Tibial artery (tissue), 4 donors: ENCODE data around the gene ZNF521.

Experiments
- DNase-seq, 2 donors: peaks; one replicate each; pipeline ENCODE4 v3.0.0-alpha.2; 2019
- H3K27ac ChIP-seq, 2 donors: fragments of 200-600 bp; sonication (generic) in 1 of 2; 1 replicate in 1 of 2; 2 replicates in 1 of 2; pipeline ENCODE4 v1.5.1; 2018 to 2019; ENCODE audit warnings: mild to moderate bottlenecking in 1 of 2
- H3K27me3 ChIP-seq, 2 donors: fragments of 200-600 bp; sonication (generic) in 1 of 2; one replicate each; pipeline versions ENCODE4 v1.5.1 to v1.6.0; 2016 to 2019
- H3K36me3 ChIP-seq, 3 donors: fragments of 200-600 bp; sonication (generic) in 2 of 3; one replicate each; pipeline ENCODE4 v1.5.1; 2016 to 2019; ENCODE audit warnings: mild to moderate bottlenecking in 2 of 3
- H3K4me1 ChIP-seq, 4 donors: fragments of 200-600 bp; sonication (generic) in 2 of 4; 1 replicate in 3 of 4; 2 replicates in 1 of 4; pipeline ENCODE4 v1.5.1; 2016 to 2019
- H3K4me3 ChIP-seq, 2 donors: fragments of 200-600 bp; sonication (generic) in 1 of 2; 1 replicate in 1 of 2; 2 replicates in 1 of 2; pipeline ENCODE4 v1.5.1; 2018 to 2019; ENCODE audit warnings: mild to moderate bottlenecking in 2 of 2
- H3K9me3 ChIP-seq, 3 donors: fragments of 200-600 bp; sonication (generic) in 1 of 3; one replicate each; pipeline ENCODE4 v1.5.1; 2016 to 2019
- intact Hi-C: fragments of 100-400 bp; cut with DNase I; formaldehyde crosslinking; loops from one replicate; pipeline ENCODE4 v1.15.0; 2023; ENCODE audit warnings: low total_unique reads
- TF ChIP-seq, protein P1 (sequence below), 2 experiments: fragments of 200-600 bp in 1 of 2; fragments of 450-650 bp in 1 of 2; IDR thresholded peaks; one replicate each; pipeline ENCODE4 v1.5.1; 2017 to 2019; ENCODE audit warnings: antibody characterized with exemption in 2 of 2, mild to moderate bottlenecking in 1 of 2, moderate library complexity in 1 of 2

Gene ZNF521

DNA sequence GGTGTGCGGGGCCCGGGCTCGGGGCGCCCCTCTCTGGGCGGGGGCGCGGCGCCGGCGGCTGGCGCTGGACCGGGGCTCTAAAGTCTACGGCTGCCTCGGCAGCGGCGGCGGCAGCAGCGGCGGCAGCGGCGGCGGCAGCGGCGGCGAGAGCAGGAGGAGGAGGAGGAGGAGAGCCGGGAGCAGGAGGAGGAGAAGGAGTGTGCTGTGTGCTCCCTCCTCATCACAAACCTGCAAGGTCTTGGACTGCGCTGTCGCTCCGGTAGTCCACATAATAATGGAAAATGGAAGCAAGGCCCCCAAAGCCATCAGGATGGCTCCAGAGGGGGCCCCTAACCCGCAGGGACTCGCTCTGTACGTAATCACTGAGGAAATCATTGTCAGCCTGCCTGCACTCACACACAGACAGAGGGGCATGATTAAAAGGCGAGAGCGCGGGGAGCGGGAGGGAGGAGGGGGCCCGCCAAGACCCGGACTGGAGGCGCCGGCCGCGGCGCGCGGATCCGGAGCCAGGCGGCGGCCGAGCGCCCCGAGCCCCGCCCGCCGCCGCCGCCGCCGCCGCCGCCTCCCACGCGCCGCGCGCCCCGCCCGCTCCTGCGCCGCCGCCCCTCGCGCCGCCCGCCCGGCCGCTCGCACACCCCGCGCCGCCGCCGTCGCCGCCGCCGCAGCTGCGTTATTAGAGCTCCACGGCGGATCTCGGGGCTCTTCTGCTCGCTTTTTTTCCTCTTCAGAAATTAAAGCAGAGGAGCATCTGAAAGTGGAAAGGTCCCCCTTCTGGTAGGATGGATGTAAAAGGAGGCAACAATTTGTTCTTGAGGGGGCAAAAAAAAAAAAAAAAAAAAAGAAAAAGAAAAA is at the start of gene ZNF521:
TSS of gene ZNF521 (minus strand) at position 390 of the 852 bp plus-strand sequence. CDS start 1,220 bp downstream, outside the sequence.
- intact Hi-C loops = loop anchor here (5.0 to 10.0 kb wide), 2 partner anchors 120 to 153 kb away; no protein-coding TSS in a partner anchor
- Histone ChIP-seq H3K36me3 (no peaks in the 10 kb centered on the region), H3K27me3 (peaks cover 0 to 19% of the 10 kb centered on the region in 2 donors), H3K9me3 (no peaks in the 10 kb centered on the region), H3K4me3 (peak within 1 kb of the TSS; percentile 67 to 76), H3K4me1 (peaks cover 0 to 33% (median 5%) of the 10 kb centered on the region in 4 donors), H3K27ac (peak within 1 kb of the TSS; percentile 77 to 81)
- TF ChIP-seq, protein P1, sequence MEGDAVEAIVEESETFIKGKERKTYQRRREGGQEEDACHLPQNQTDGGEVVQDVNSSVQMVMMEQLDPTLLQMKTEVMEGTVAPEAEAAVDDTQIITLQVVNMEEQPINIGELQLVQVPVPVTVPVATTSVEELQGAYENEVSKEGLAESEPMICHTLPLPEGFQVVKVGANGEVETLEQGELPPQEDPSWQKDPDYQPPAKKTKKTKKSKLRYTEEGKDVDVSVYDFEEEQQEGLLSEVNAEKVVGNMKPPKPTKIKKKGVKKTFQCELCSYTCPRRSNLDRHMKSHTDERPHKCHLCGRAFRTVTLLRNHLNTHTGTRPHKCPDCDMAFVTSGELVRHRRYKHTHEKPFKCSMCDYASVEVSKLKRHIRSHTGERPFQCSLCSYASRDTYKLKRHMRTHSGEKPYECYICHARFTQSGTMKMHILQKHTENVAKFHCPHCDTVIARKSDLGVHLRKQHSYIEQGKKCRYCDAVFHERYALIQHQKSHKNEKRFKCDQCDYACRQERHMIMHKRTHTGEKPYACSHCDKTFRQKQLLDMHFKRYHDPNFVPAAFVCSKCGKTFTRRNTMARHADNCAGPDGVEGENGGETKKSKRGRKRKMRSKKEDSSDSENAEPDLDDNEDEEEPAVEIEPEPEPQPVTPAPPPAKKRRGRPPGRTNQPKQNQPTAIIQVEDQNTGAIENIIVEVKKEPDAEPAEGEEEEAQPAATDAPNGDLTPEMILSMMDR (IDR thresholded peaks at IDR 0.05) = no peak
- peak; percentile 90 to 92 for DNase-seq

DNA sequence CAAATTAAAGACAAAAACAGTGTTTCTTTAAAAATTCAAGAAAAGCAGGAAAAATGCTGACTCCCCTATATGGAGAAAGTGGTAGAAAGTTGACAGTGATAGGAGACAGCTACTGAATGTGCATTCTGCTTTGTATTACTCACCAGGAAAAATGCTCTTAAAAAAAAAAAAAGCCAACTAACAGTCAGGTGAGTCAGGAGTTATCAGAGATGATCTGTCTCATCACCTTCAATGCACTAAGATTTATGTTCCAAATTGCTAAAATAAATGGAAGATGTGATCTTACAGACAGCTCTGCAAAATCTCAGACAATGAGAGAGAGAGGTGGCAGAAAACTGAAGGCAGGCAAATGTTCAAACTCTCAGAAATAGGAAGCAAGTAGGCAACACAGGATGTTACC is 47.6 kb upstream of the ZNF521 start:
- no peak for DNase-seq
- intact Hi-C loops = no loop called here
- H3K4me3 ChIP-seq = no peak overlapping the region
- H3K9me3 ChIP-seq = peaks cover 0 to 5% (median 0%) of the 10 kb centered on the region in 3 donors
- H3K36me3 ChIP-seq = no peaks in the 10 kb centered on the region
- no peaks in the 10 kb centered on the region for H3K27me3 ChIP-seq
- no peak overlapping the region for H3K27ac ChIP-seq
- H3K4me1 ChIP-seq = no peaks in the 10 kb centered on the region
- TF ChIP-seq, protein P1 (IDR thresholded peaks at IDR 0.05) = no peak

DNA sequence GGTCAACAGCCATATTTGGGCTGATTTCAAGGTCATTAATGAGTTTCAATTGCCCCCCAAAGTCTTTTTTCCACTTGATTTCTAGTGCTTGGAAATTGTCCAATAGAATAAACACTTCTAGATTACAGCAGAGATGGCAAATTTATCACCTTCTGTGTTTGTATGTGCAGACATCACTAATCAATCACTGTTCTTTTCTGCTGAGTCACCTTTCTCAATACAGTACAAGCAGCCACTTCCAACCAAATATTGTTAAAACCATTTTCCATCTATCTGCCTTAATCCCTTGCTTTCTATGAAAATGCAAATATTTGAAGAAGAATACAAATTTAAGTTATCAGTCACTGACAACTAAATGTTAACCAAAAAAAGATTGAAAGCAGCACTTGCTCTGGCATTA is 40.2 kb upstream of the ZNF521 start:
- Histone ChIP-seq H3K4me3 (no peak overlapping the region), H3K9me3 (peaks cover 0 to 10% (median 0%) of the 10 kb centered on the region in 3 donors), H3K4me1 (no peaks in the 10 kb centered on the region), H3K36me3 (no peaks in the 10 kb centered on the region), H3K27me3 (no peaks in the 10 kb centered on the region), H3K27ac (no peak overlapping the region)
- TF ChIP-seq, protein P1 (IDR thresholded peaks at IDR 0.05) = no peak
- intact Hi-C loops = no loop called here
- DNase-seq = no peak

DNA sequence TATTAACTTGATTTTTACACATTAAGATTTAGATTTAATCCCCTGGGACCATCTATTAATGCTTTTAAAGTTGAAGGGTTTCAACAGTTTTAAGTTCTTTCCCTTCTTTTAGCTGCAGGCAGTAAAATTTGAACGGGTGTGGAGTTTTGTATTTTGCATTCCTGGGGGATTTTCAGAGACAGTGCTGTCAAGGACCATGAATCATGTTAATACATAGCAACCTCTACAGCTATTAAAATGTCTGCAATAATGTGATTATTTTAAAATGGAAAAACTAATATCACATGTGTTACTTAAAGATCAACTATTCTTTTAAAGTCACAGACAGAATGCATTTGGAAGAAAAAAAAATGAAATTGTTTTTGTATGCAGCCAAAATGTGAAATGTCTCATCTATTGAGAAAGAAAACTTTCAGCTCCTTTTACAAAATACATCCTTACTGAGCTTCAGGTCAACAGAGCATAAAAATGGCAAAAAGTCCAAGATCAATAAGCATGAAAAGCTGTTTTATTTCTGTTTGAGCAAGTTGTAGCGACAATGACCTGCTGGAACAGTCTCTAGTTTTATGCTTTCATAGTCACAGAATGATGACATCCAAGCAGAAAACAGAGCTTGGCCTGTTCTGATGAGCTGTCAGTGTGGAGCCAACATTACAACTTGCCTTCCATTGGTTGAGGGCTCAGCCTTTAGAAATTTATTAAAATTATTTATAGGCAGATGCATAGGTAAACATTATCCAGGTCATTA is 21.6 kb upstream of the ZNF521 start:
- Histone ChIP-seq H3K4me1 (no peaks in the 10 kb centered on the region), H3K4me3 (no peak overlapping the region), H3K36me3 (no peaks in the 10 kb centered on the region), H3K27ac (no peak overlapping the region), H3K9me3 (no peaks in the 10 kb centered on the region), H3K27me3 (peaks cover 0 to 5% of the 10 kb centered on the region in 2 donors)
- TF ChIP-seq, protein P1 (IDR thresholded peaks at IDR 0.05) = no peak
- intact Hi-C loops = no loop called here
- DNase-seq = no peak

DNA sequence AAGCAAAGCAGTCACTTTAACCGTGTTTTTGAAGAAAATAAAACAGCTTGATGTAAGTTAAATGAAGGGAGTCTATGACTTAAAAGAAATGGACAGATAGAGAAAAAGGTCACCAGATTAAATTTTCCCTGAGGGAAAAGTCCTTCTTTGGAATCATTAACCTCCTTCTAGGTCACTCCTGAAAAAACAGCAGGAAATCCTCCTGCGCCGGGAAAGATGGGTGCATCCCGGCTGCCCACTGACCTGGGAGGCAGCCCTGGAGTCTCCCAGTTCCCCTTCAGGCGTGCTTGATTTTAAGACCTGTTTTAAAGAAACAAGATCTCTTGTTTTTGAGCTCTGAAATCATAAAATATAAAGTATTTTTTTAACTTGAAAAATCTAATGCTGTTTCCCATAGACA is 18.4 kb upstream of the ZNF521 start:
- intact Hi-C loops = no loop called here

More for the DNA sequence above, 18.4 kb upstream of the ZNF521 start:
- Histone ChIP-seq H3K4me1 (no peaks in the 10 kb centered on the region), H3K27me3 (peaks cover 0 to 5% of the 10 kb centered on the region in 2 donors), H3K4me3 (no peak overlapping the region), H3K27ac (no peak overlapping the region), H3K9me3 (no peaks in the 10 kb centered on the region), H3K36me3 (no peaks in the 10 kb centered on the region)
- TF ChIP-seq, protein P1 (IDR thresholded peaks at IDR 0.05) = no peak
- DNase-seq = no peak
